ENCODE results near the gene DAB1.
A peak's percentile ranks its signal among the peaks of the same experiment; 100 is the strongest.

DNA sequence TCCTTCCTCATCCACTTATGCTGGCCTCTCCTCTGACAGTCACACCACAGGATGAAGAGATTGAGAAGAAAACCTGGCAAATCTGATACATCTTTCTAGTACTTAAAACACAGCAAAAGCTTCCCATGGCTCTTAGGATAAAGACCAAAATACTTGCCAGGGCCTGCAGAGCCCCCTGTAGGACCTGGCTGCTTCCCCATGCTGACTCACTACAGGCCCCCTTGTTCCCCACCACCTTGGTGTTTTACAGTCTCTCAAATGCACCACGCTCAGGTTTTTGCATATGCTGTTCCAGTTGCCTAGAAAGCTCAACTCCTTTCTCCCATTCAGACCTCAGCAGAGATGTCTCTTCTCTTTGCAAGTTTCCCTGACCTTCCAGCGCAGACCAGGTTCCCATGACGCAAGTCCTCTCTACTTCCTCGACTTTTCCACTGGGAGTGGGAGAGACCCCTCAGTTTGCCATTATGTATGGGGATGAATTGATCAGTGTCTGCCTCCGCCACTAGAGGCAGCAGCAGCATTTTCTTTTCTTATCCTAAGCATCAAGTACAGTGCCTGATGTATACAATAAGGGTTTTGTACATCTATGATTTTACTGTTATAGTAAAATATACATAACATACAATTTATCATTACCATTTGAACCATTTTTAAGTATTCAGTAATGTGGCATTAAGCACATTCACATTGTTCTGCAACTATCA, 344.3 kb downstream of the DAB1 start:
- TF ChIP-seq EZH2 (IDR thresholded peaks at IDR 0.05) = no peak
- TF ChIP-seq, protein P1, sequence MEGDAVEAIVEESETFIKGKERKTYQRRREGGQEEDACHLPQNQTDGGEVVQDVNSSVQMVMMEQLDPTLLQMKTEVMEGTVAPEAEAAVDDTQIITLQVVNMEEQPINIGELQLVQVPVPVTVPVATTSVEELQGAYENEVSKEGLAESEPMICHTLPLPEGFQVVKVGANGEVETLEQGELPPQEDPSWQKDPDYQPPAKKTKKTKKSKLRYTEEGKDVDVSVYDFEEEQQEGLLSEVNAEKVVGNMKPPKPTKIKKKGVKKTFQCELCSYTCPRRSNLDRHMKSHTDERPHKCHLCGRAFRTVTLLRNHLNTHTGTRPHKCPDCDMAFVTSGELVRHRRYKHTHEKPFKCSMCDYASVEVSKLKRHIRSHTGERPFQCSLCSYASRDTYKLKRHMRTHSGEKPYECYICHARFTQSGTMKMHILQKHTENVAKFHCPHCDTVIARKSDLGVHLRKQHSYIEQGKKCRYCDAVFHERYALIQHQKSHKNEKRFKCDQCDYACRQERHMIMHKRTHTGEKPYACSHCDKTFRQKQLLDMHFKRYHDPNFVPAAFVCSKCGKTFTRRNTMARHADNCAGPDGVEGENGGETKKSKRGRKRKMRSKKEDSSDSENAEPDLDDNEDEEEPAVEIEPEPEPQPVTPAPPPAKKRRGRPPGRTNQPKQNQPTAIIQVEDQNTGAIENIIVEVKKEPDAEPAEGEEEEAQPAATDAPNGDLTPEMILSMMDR (IDR thresholded peaks at IDR 0.05) = peak; percentile 45

Data from neural progenitor cell (in vitro differentiated cells).